Putamen (tissue), 1 donor: ENCODE data around the gene CADM2.
"Not testable (repeated sequence)": the region's sequence is repeated elsewhere in the genome, so short reads cannot be mapped to it uniquely, and the experiment has no call there.

Source experiments
- DNase-seq: peaks from one replicate; pipeline ENCODE4 v3.0.0-alpha.2; 2016; ENCODE audit warnings: low spot score

CADM2 gene

GRCh38 chr3:85077018-85077417, 118.2 kb downstream of the CADM2 start:
- no peak for DNase-seq

- DNase-seq: peak; percentile 53
Observed at GRCh38 chr3:85081191-85081906, 122.6 kb downstream of the CADM2 start.

GRCh38 chr3:85090495-85090894, 131.7 kb downstream of the CADM2 start:
- no peak for DNase-seq

- DNase-seq: no peak
Observed at GRCh38 chr3:85100316-85100715, 141.5 kb downstream of the CADM2 start.

GRCh38 chr3:85102781-85103180, 144.0 kb downstream of the CADM2 start:
- no peak for DNase-seq

- no peak for DNase-seq
Observed at GRCh38 chr3:85110393-85110792, 151.6 kb downstream of the CADM2 start.

- DNase-seq: no peak
Observed at GRCh38 chr3:85120879-85121278, 162.1 kb downstream of the CADM2 start.

- not testable (repeated sequence) for DNase-seq
Observed at GRCh38 chr3:85132864-85133263, 174.1 kb downstream of the CADM2 start.

- not testable (repeated sequence) for DNase-seq
Observed at GRCh38 chr3:85133691-85134420, 175.1 kb downstream of the CADM2 start.

- no peak for DNase-seq
Observed at GRCh38 chr3:85142626-85143025, 183.8 kb downstream of the CADM2 start.

GRCh38 chr3:85148036-85148435, 189.2 kb downstream of the CADM2 start:
- no peak for DNase-seq

GRCh38 chr3:85151555-85151954, 192.8 kb downstream of the CADM2 start:
- no peak for DNase-seq

- DNase-seq: not testable (repeated sequence)
Observed at GRCh38 chr3:85153279-85153678, 194.5 kb downstream of the CADM2 start.

GRCh38 chr3:85159376-85159775, 200.6 kb downstream of the CADM2 start:
- DNase-seq: no peak

GRCh38 chr3:85161544-85161943, 202.8 kb downstream of the CADM2 start:
- DNase-seq: no peak

- DNase-seq: no peak
Observed at GRCh38 chr3:85162905-85163304, 204.1 kb downstream of the CADM2 start.

GRCh38 chr3:85164436-85164835, 205.6 kb downstream of the CADM2 start:
- DNase-seq: no peak

GRCh38 chr3:85167576-85167975, 208.8 kb downstream of the CADM2 start:
- DNase-seq: no peak

- no peak for DNase-seq
Observed at GRCh38 chr3:85170646-85171045, 211.9 kb downstream of the CADM2 start.

GRCh38 chr3:85171976-85172375, 213.2 kb downstream of the CADM2 start:
- no peak for DNase-seq

- DNase-seq: no peak
Observed at GRCh38 chr3:85176799-85177198, 218.0 kb downstream of the CADM2 start.

- no peak for DNase-seq
Observed at GRCh38 chr3:85182975-85183752, 224.4 kb downstream of the CADM2 start.

GRCh38 chr3:85185495-85185894, 226.7 kb downstream of the CADM2 start:
- no peak for DNase-seq
